ENCODE data around the gene CTNNA1. TPM values are rescaled to one million over a fixed set of nuclear protein-coding genes. Genes with fewer than 3 reads are reported as not detected.

Gene CTNNA1
- total RNA-seq, 1 experiment from 2014 or later = 240 TPM

Other genes starting within 250 kb of the CTNNA1 start
- 188 and 191 TPM in 2 replicates for gene ETF1, start 210.2 kb upstream of the CTNNA1 start, total RNA-seq (2014; rRNA removed; shearing (Covaris generic))
- gene HSPA9, start 178.0 kb upstream of the CTNNA1 start, total RNA-seq (2014; rRNA removed; shearing (Covaris generic)) = 469 and 486 TPM in 2 replicates
- 3.7 and 4.0 TPM in 2 replicates for gene LRRTM2, start 121.9 kb downstream of the CTNNA1 start, total RNA-seq (2014; rRNA removed; shearing (Covaris generic))